HCT116 (cell line): ENCODE data around the gene PARP9. TPM values are rescaled to one million over a fixed set of nuclear protein-coding genes. Genes with fewer than 3 reads are reported as not detected.

Source experiments
- ATAC-seq: fragments of 200-7000 bp; cut with Tn5 transposase; 2 replicates; pipeline ENCODE4 v1.9.1; 2020; ENCODE audit warnings: mild to moderate bottlenecking, moderate library complexity
- BruUV-seq: library from RNA; stranded (reverse); fragments of 400-500 nt; replicated peaks from 2 replicates; lab custom pipeline; 2021; lab: Mats Ljungman, UMichigan
- CTCF ChIA-PET: fragments of 300-600 bp; sonication (Branson Sonifier 250); formaldehyde crosslinking; loops from one replicate; lab custom pipeline; 2021; ENCODE audit warnings: antibody characterized with exemption; lab: Charles Lee
- POLR2A ChIA-PET: fragments of 300-600, 350-600 bp; sonication (Branson Sonifier 250); formaldehyde crosslinking; loops from one replicate; lab custom pipeline; 2021; ENCODE audit warnings: antibody characterized with exemption; lab: Charles Lee
- RAD21 ChIA-PET, 2 experiments: fragments of 300-600 bp; sonication (Branson Sonifier 250); formaldehyde crosslinking; loops; one replicate each; lab custom pipeline; 2023; ENCODE audit warnings: low total read pairs in 2 of 2; ENCODE audit not compliant: uncharacterized antibody in 2 of 2, unreplicated experiment in 2 of 2, low non-redundant PET in 1 of 2; lab: Charles Lee
- DNase-seq: peaks from one replicate; pipeline ENCODE4 v3.0.0-alpha.2; 2010; ENCODE audit warnings: low read depth, low spot score
- H2AFZ ChIP-seq: fragments of 200-600 bp; shearing (Covaris generic), sonication (generic); 2 replicates; pipeline ENCODE4 v1.6.1; 2017; ENCODE audit warnings: low read depth, mixed run types, mixed read lengths, antibody characterized with exemption, low read length; ENCODE audit not compliant: poor library complexity, severe bottlenecking
- H3K27ac ChIP-seq: 2 replicates; pipeline ENCODE4 v1.5.1; 2012; ENCODE audit warnings: low read depth, low read length
- H3K27me3 ChIP-seq: fragments of 200-600 bp; sonication (generic); 2 replicates; pipeline ENCODE4 v1.6.1; 2016; ENCODE audit warnings: mixed run types, low read length, mixed read lengths; ENCODE audit not compliant: insufficient read depth
- H3K36me3 ChIP-seq, 2 experiments: fragments of 200-500 bp in 1 of 2; fragments of 200-600 bp in 1 of 2; sonication (Bioruptor generic) in 1 of 2; sonication (generic) in 1 of 2; 2 replicates each; pipeline versions ENCODE4 v1.5.1 to v1.6.1; 2014 to 2016; ENCODE audit warnings: low read length in 2 of 2, inconsistent platforms in 1 of 2, mixed read lengths in 1 of 2, mixed run types in 1 of 2; ENCODE audit not compliant: insufficient read depth in 2 of 2, control insufficient read depth in 1 of 2
- H3K4me1 ChIP-seq, 2 experiments: fragments of 200-600 bp in 1 of 2; sonication (generic) in 1 of 2; 2 replicates each; pipeline versions ENCODE4 v1.5.1 to v1.6.1; 2012 to 2017; ENCODE audit warnings: low read length in 2 of 2, inconsistent platforms in 1 of 2, mild to moderate bottlenecking in 1 of 2, mixed read lengths in 1 of 2, mixed run types in 1 of 2, moderate library complexity in 1 of 2; ENCODE audit not compliant: insufficient read depth in 2 of 2, control insufficient read depth in 1 of 2
- H3K4me2 ChIP-seq: fragments of 200-600 bp; sonication (generic); 2 replicates; pipeline ENCODE4 v1.6.1; 2017; ENCODE audit warnings: mixed run types, low read length, mixed read lengths
- H3K4me3 ChIP-seq, 2 experiments: fragments of 200-600 bp in 1 of 2; sonication (generic) in 1 of 2; replicated peaks in 1 of 2; 2 replicates each; pipeline ENCODE4 v1.5.1; 2011 to 2016; ENCODE audit warnings: low read length in 2 of 2, control low read depth in 1 of 2, low read depth in 1 of 2, mild to moderate bottlenecking in 1 of 2, mixed read lengths in 1 of 2, mixed run types in 1 of 2
- H3K79me2 ChIP-seq: fragments of 200-600 bp; sonication (generic); 2 replicates; pipeline ENCODE4 v1.6.1; 2017; ENCODE audit warnings: mild to moderate bottlenecking, mixed run types, low read length, moderate library complexity, mixed read lengths; ENCODE audit not compliant: insufficient read depth
- H3K9ac ChIP-seq: fragments of 200-600 bp; sonication (generic); 2 replicates; pipeline ENCODE4 v1.6.1; 2016; ENCODE audit warnings: low read length, mixed read lengths
- H3K9me2 ChIP-seq: fragments of 200-600 bp; sonication (generic), shearing (Covaris generic); 2 replicates; pipeline ENCODE4 v1.6.1; 2017; ENCODE audit warnings: mixed run types, mild to moderate bottlenecking, moderate library complexity; ENCODE audit not compliant: insufficient read depth
- H3K9me3 ChIP-seq, 2 experiments: fragments of 200-500 bp in 1 of 2; fragments of 200-600 bp in 1 of 2; sonication (Bioruptor generic) in 1 of 2; sonication (generic) in 1 of 2; 2 replicates each; pipeline ENCODE4 v1.6.1; 2014 to 2017; ENCODE audit warnings: low read length in 2 of 2, mixed read lengths in 2 of 2, inconsistent platforms in 1 of 2, low read depth in 1 of 2, mild to moderate bottlenecking in 1 of 2, mixed run types in 1 of 2, moderate library complexity in 1 of 2; ENCODE audit not compliant: control insufficient read depth in 1 of 2, insufficient read depth in 1 of 2
- H4K20me1 ChIP-seq: fragments of 200-600 bp; sonication (generic), shearing (Covaris generic); 2 replicates; pipeline ENCODE4 v1.6.1; 2017; ENCODE audit warnings: mixed run types, mild to moderate bottlenecking, moderate library complexity; ENCODE audit not compliant: insufficient read depth
- CEBPB ChIP-seq: IDR thresholded peaks from 2 replicates; pipeline ENCODE4 v1.6.1; 2012; ENCODE audit warnings: low read depth
- EZH2phosphoT487 ChIP-seq: fragments of 200-600 bp; IDR thresholded peaks from 2 replicates; pipeline ENCODE4 v1.6.1; 2018; ENCODE audit warnings: antibody characterized with exemption, borderline replicate concordance
- FOSL1 ChIP-seq: IDR thresholded peaks from 2 replicates; pipeline ENCODE4 v1.6.1; 2012; ENCODE audit warnings: low read depth
- intact Hi-C: fragments of 100-400 bp; cut with micrococcal nuclease; formaldehyde crosslinking; loops from 2 replicates; pipeline ENCODE4 v1.10.0; 2022
- total RNA-seq: library from RNA; stranded (reverse); gene quantifications from one replicate; pipeline ENCODE4 v1.2.1, GENCODE V29; 2021; ENCODE audit not compliant: unreplicated experiment
- TF ChIP-seq, protein P1 (sequence below), 3 experiments: fragments of 200-600 bp in 1 of 3; sonication (generic) in 1 of 3; IDR thresholded peaks in 2 of 3; conservative IDR thresholded peaks in 1 of 3; 2 replicates each; pipeline ENCODE4 v1.5.1; 2012 to 2017; ENCODE audit warnings: low read depth in 2 of 3, low read length in 2 of 3, antibody characterized with exemption in 1 of 3, borderline replicate concordance in 1 of 3, control low read depth in 1 of 3, mild to moderate bottlenecking in 1 of 3, mixed read lengths in 1 of 3, mixed run types in 1 of 3, moderate library complexity in 1 of 3; ENCODE audit not compliant: insufficient read depth in 1 of 3
- TF ChIP-seq, protein P2 (sequence below): IDR thresholded peaks from 2 replicates; pipeline ENCODE4 v1.6.1; 2012; ENCODE audit warnings: low read depth

The PARP9 gene
- total RNA-seq, 1 experiment from 2014 or later, result 9.5 TPM

DNA sequence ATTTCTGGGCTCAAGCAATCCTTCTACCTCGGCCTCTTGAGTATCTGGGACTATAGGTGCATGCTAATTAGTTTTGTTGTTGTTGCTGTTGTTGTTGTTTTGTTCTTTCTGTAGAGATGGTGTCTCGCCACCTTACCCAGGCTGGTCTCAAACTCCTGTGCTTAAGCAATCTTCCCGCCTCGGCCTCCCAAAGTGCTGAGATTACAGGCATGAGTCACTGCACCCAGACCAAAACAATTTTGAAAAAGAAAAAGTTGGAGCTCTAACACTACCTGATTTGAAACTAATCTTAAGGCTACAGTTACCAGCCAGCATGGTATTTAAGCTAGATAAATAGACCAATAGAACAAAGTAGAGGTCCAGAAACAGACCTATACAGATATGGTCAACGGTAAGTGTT, 79.1 kb downstream of the PARP9 start:
- intact Hi-C loops, result no loop called here
- no TSS peak for BruUV-seq
- H3K9ac ChIP-seq, result no peak overlapping the region
- H2AFZ ChIP-seq, result no peak overlapping the region
- peak overlapping the region; percentile 31; the same call in 1 of the 2 replicates for H3K4me2 ChIP-seq
- no peaks in the 10 kb centered on the region for H3K9me2 ChIP-seq
- ATAC-seq, result no peak
- no peak overlapping the region for H3K27ac ChIP-seq
- H3K27me3 ChIP-seq, result no peaks in the 10 kb centered on the region
- TF ChIP-seq, protein P1, sequence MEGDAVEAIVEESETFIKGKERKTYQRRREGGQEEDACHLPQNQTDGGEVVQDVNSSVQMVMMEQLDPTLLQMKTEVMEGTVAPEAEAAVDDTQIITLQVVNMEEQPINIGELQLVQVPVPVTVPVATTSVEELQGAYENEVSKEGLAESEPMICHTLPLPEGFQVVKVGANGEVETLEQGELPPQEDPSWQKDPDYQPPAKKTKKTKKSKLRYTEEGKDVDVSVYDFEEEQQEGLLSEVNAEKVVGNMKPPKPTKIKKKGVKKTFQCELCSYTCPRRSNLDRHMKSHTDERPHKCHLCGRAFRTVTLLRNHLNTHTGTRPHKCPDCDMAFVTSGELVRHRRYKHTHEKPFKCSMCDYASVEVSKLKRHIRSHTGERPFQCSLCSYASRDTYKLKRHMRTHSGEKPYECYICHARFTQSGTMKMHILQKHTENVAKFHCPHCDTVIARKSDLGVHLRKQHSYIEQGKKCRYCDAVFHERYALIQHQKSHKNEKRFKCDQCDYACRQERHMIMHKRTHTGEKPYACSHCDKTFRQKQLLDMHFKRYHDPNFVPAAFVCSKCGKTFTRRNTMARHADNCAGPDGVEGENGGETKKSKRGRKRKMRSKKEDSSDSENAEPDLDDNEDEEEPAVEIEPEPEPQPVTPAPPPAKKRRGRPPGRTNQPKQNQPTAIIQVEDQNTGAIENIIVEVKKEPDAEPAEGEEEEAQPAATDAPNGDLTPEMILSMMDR (IDR thresholded peaks at IDR 0.05 in 2 of 3, conservative IDR thresholded peaks at IDR 0.05 in 1 of 3; ENCODE audit: borderline replicate concordance in 1 of 3, insufficient read depth in 1 of 3, low read depth in 2 of 3, low read length in 2 of 3), result no peak
- TF ChIP-seq, protein P2, sequence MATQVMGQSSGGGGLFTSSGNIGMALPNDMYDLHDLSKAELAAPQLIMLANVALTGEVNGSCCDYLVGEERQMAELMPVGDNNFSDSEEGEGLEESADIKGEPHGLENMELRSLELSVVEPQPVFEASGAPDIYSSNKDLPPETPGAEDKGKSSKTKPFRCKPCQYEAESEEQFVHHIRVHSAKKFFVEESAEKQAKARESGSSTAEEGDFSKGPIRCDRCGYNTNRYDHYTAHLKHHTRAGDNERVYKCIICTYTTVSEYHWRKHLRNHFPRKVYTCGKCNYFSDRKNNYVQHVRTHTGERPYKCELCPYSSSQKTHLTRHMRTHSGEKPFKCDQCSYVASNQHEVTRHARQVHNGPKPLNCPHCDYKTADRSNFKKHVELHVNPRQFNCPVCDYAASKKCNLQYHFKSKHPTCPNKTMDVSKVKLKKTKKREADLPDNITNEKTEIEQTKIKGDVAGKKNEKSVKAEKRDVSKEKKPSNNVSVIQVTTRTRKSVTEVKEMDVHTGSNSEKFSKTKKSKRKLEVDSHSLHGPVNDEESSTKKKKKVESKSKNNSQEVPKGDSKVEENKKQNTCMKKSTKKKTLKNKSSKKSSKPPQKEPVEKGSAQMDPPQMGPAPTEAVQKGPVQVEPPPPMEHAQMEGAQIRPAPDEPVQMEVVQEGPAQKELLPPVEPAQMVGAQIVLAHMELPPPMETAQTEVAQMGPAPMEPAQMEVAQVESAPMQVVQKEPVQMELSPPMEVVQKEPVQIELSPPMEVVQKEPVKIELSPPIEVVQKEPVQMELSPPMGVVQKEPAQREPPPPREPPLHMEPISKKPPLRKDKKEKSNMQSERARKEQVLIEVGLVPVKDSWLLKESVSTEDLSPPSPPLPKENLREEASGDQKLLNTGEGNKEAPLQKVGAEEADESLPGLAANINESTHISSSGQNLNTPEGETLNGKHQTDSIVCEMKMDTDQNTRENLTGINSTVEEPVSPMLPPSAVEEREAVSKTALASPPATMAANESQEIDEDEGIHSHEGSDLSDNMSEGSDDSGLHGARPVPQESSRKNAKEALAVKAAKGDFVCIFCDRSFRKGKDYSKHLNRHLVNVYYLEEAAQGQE, result no peak
- TF ChIP-seq CEBPB, result peak; percentile 69
- TF ChIP-seq FOSL1, result peak; percentile 39; the same call in 1 of the 2 replicates
- TF ChIP-seq EZH2phosphoT487, result no peak
- TF ChIP-seq, all 23 proteins: peak for 2
- 0 out of 2 replicates have a peak, but pooled peaks cover 2% of the 10 kb centered on the region for H4K20me1 ChIP-seq
- no peak for DNase-seq
- CTCF ChIA-PET, result no interaction called here
- POLR2A ChIA-PET, result interaction anchor here (2.1 kb wide), 1 partner anchor 69 kb away, joined by 4 read pairs; the partner anchor contains the start of gene WDR5B
- no peaks in the 10 kb centered on the region for H3K9me3 ChIP-seq
- peaks cover 81% of the 10 kb centered on the region for H3K79me2 ChIP-seq
- peaks cover 32 to 33% of the 10 kb centered on the region in 2 experiments for H3K4me1 ChIP-seq
- H3K36me3 ChIP-seq, result no peaks in the 10 kb centered on the region
- RAD21 ChIA-PET, result no interaction called here
- no peak overlapping the region for H3K4me3 ChIP-seq
